SK-N-MC (cell line): Measurements from ENCODE around the gene ERP29.

Experiments
- EZH2 ChIP-seq: fragments of 200-600 bp; sonication (generic); IDR thresholded peaks from one replicate; pipeline ENCODE4 v1.6.1; 2017; ENCODE audit warnings: antibody characterized with exemption
- POLR2AphosphoS5 ChIP-seq: IDR thresholded peaks from 2 replicates; pipeline ENCODE4 v1.6.1; 2012; ENCODE audit warnings: mild to moderate bottlenecking, low read depth, low read length, borderline replicate concordance

GRCh38 chr12:112004041-112004440 lies 9.2 kb upstream of the ERP29 start:
- TF ChIP-seq POLR2AphosphoS5 (no peak), EZH2 (no peak)
